ENCODE results near the gene TLL1.

The TLL1 gene

DNA sequence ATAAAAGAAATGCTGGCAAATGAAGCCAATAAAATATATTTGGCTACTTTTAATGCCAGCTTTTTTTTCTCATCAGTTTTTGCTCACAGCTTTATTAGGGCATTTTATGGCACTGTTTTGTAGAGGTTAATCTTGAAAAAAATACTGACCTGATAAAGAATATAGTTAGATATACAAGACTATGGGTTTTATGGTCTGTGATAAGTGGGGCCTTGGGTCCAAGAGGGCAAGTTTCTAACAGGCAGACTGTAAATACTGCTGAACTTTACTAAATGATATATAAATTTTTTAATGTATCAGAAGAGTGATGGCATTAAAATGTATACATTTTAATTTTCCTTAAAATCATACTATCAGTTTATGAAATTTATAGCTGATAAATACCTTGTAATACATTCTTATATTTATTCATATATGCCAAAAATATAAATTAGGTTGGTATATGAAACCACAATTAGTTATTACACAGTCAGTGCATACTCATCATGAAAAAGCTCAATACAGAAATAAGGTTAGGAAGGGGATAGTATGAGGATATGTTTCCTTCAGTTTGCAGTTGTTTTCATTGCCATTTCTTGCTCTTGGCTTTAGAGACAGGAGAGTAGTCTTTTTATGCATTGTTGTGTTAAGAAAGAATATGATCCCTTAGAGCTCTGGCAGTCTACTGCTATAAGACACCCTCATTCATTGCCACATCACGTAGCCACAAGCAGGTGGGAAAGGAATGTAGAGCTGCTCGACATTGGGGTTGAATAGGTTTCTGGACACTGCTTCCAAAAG lies 146.6 kb downstream of the TLL1 start:
- Histone ChIP-seq H3K9ac (no peak overlapping the region), H3K27me3 (ENCODE audit: control insufficient read depth, insufficient read depth, low read length) (no peaks in the 10 kb centered on the region), H3K4me3 (ENCODE audit: low read depth, low read length) (no peak overlapping the region), H3K79me2 (no peaks in the 10 kb centered on the region), H3K27ac (no peak overlapping the region), H3K36me3 (ENCODE audit: control insufficient read depth, insufficient read depth, low read length) (no peaks in the 10 kb centered on the region), H3K4me2 (ENCODE audit: low read length) (no peak overlapping the region), H2AFZ (no peak overlapping the region), H3K9me3 (ENCODE audit: control insufficient read depth, low read length) (no peaks in the 10 kb centered on the region), H3K4me1 (no peaks in the 10 kb centered on the region)
- TF ChIP-seq, protein P1, sequence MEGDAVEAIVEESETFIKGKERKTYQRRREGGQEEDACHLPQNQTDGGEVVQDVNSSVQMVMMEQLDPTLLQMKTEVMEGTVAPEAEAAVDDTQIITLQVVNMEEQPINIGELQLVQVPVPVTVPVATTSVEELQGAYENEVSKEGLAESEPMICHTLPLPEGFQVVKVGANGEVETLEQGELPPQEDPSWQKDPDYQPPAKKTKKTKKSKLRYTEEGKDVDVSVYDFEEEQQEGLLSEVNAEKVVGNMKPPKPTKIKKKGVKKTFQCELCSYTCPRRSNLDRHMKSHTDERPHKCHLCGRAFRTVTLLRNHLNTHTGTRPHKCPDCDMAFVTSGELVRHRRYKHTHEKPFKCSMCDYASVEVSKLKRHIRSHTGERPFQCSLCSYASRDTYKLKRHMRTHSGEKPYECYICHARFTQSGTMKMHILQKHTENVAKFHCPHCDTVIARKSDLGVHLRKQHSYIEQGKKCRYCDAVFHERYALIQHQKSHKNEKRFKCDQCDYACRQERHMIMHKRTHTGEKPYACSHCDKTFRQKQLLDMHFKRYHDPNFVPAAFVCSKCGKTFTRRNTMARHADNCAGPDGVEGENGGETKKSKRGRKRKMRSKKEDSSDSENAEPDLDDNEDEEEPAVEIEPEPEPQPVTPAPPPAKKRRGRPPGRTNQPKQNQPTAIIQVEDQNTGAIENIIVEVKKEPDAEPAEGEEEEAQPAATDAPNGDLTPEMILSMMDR (IDR thresholded peaks at IDR 0.05), result no peak

- Histone ChIP-seq H3K79me2 (no peaks in the 10 kb centered on the region), H3K4me2 (ENCODE audit: low read length) (no peak overlapping the region), H3K4me1 (no peaks in the 10 kb centered on the region), H3K36me3 (ENCODE audit: control insufficient read depth, insufficient read depth, low read length) (no peaks in the 10 kb centered on the region), H2AFZ (no peak overlapping the region), H3K27ac (no peak overlapping the region), H3K27me3 (ENCODE audit: control insufficient read depth, insufficient read depth, low read length) (no peaks in the 10 kb centered on the region), H3K9ac (no peak overlapping the region), H3K9me3 (ENCODE audit: control insufficient read depth, low read length) (no peaks in the 10 kb centered on the region), H3K4me3 (ENCODE audit: low read depth, low read length) (no peak overlapping the region)
- TF ChIP-seq, protein P1 (IDR thresholded peaks at IDR 0.05), result no peak
Observed at GRCh38 chr4:166021617-166022016, 148.6 kb downstream of the TLL1 start.

- TF ChIP-seq, protein P1 (IDR thresholded peaks at IDR 0.05), result no peak
- Histone ChIP-seq H3K27ac (no peak overlapping the region), H3K36me3 (ENCODE audit: control insufficient read depth, insufficient read depth, low read length) (no peaks in the 10 kb centered on the region), H3K4me2 (ENCODE audit: low read length) (no peak overlapping the region), H3K9ac (no peak overlapping the region), H3K9me3 (ENCODE audit: control insufficient read depth, low read length) (no peaks in the 10 kb centered on the region), H3K27me3 (ENCODE audit: control insufficient read depth, insufficient read depth, low read length) (no peaks in the 10 kb centered on the region), H3K79me2 (no peaks in the 10 kb centered on the region), H2AFZ (no peak overlapping the region), H3K4me1 (no peaks in the 10 kb centered on the region), H3K4me3 (ENCODE audit: low read depth, low read length) (no peak overlapping the region)
Observed at GRCh38 chr4:166034965-166035364, 161.9 kb downstream of the TLL1 start.

GRCh38 chr4:166039822-166040221 lies 166.8 kb downstream of the TLL1 start:
- TF ChIP-seq, protein P1 (IDR thresholded peaks at IDR 0.05), result no peak
- no peaks in the 10 kb centered on the region for H3K9me3 ChIP-seq (ENCODE audit: control insufficient read depth, low read length)
- H2AFZ ChIP-seq, result no peak overlapping the region
- no peak overlapping the region for H3K27ac ChIP-seq
- no peak overlapping the region for H3K9ac ChIP-seq
- no peaks in the 10 kb centered on the region for H3K36me3 ChIP-seq (ENCODE audit: control insufficient read depth, insufficient read depth, low read length)
- H3K79me2 ChIP-seq, result no peaks in the 10 kb centered on the region
- no peak overlapping the region for H3K4me2 ChIP-seq (ENCODE audit: low read length)
- no peaks in the 10 kb centered on the region for H3K4me1 ChIP-seq
- H3K4me3 ChIP-seq (ENCODE audit: low read depth, low read length), result no peak overlapping the region
- no peaks in the 10 kb centered on the region for H3K27me3 ChIP-seq (ENCODE audit: control insufficient read depth, insufficient read depth, low read length)

DNA sequence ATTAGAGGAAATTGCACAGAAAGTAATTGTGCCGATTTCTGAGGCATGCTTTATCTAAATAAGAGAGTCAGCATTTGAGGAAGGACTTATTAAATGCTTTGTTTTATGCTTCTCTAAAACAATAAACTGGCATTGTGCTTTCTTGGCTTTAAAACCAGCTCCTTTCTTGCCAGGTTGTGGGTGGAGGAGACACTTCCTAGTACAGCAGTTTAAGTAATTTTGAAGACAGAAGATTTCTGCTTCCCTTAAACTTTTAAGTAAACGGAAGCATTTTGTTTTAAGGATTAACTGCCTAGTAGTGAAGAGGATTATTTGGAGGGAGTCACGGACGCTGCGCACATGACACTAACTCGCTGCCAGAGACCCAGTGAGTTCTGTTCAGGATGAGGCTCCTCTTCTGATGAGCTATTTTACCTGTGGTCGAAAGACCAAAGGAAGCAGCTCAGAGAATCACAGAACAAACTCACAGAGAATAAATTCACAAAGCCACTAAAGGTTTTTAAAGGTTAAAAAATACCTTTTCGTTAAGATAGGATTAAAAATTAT lies 169.5 kb downstream of the TLL1 start:
- Histone ChIP-seq H3K27me3 (ENCODE audit: control insufficient read depth, insufficient read depth, low read length) (no peaks in the 10 kb centered on the region), H3K4me1 (no peaks in the 10 kb centered on the region), H2AFZ (no peak overlapping the region), H3K4me3 (ENCODE audit: low read depth, low read length) (no peak overlapping the region), H3K4me2 (ENCODE audit: low read length) (no peak overlapping the region), H3K36me3 (ENCODE audit: control insufficient read depth, insufficient read depth, low read length) (no peaks in the 10 kb centered on the region), H3K79me2 (no peaks in the 10 kb centered on the region), H3K9ac (no peak overlapping the region), H3K9me3 (ENCODE audit: control insufficient read depth, low read length) (no peaks in the 10 kb centered on the region), H3K27ac (no peak overlapping the region)
- TF ChIP-seq, protein P1 (IDR thresholded peaks at IDR 0.05), result no peak
